GM12891 (cell line): Measurements from ENCODE around the gene KIT.

Source experiments
- POLR2A ChIP-seq: IDR thresholded peaks from 2 replicates; pipeline ENCODE4 v1.6.1; 2011; ENCODE audit warnings: low read depth, low read length, control low read depth
- POLR2AphosphoS5 ChIP-seq: IDR thresholded peaks from 2 replicates; pipeline ENCODE4 v1.6.1; 2011; ENCODE audit warnings: low read depth, low read length, control low read depth
- POU2F2 ChIP-seq: IDR thresholded peaks from 2 replicates; pipeline ENCODE4 v1.6.1; 2011; ENCODE audit warnings: low read depth, mild to moderate bottlenecking, control low read depth, low read length, moderate library complexity
- TAF1 ChIP-seq: IDR thresholded peaks from 2 replicates; pipeline ENCODE4 v1.6.1; 2011; ENCODE audit warnings: low read depth, low read length, control low read depth

GRCh38 chr4:54696649-54697048 lies 38.9 kb downstream of the KIT start:
- no peak for TF ChIP-seq POLR2A
- no peak for TF ChIP-seq POLR2AphosphoS5
- no peak for TF ChIP-seq TAF1
- no peak for TF ChIP-seq POU2F2
